ENCODE measurements around the gene B4GALT4.

GRCh38 chr3:119220198-119220597 is 20.5 kb downstream of the B4GALT4 start:
- TF ChIP-seq CTCF (conservative IDR thresholded peaks at IDR 0.05; ENCODE audit: low read length) (no peak), EZH2phosphoT487 (IDR thresholded peaks at IDR 0.05; ENCODE audit: borderline replicate concordance) (no peak)
